GM21528 (cell line): ENCODE results near the gene PTPRT.

Source experiments
- ATAC-seq: cut with Tn5 transposase; IDR thresholded peaks from one replicate; pipeline ENCODE4 v1.9.1; 2021; ENCODE audit warnings: mild to moderate bottlenecking, moderate library complexity; ENCODE audit not compliant: unreplicated experiment, low FRiP score

The PTPRT gene

GRCh38 chr20:42441196-42441863 lies 748.4 kb downstream of the PTPRT start:
- ATAC-seq = no peak

DNA sequence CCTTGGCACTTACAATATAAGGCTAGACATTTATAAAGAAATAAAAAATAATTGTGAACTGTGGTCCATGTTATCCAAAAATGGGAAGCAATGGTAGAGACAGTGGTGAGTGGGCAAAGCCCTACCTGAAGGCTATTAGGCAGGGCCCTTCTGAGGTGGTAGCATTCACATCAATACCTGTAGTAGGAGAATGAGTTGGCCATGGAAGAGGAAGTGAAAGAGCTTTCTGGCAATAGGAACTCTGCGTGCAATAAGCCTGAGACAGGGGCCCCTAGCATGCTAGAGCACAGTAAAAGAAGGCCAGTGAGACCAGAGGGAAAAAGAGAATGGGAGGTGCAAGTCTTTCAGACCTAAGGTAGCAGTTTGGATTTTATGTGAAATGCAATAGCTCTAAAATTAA lies 754.5 kb downstream of the PTPRT start:
- peak; percentile 89 for ATAC-seq

DNA sequence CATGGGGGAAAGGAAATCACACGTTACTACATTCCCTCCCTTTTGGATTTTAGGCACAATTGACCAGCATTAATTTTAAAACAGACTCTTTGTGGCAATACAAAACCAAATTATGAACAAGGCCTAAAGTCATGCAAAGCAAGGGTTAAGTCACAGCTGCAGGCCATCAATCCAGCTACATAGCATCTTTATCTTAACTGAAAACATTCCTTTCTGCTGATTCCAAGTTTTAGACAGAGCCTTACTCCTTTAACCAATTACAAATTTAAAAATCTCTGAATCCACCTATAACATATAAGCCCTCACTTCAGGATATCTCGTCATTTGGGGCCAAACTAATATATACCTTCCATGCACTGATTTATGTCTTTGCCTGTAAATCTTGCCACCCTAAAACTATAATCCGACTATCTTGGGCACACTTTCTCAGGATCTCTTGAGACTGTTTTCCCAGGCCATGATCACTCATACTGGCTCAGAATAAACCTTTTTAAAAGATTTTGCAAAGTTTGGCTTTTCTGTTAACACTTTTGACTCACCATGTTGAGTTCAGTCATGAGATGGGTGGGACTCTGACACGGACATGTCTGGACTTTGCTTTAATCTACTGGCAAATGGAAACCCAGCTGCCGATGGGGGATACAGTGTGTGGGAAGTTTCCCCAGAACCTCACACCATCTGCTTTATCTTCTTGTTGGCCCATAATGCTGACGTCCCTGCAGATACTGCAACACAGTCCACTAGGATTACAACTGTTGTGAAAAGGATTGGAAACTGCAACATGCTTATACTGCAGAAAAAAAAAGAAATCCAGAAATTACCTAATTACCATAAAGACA lies 757.0 kb downstream of the PTPRT start:
- ATAC-seq = no peak

GRCh38 chr20:42430598-42430997 lies 759.1 kb downstream of the PTPRT start:
- ATAC-seq = no peak

DNA sequence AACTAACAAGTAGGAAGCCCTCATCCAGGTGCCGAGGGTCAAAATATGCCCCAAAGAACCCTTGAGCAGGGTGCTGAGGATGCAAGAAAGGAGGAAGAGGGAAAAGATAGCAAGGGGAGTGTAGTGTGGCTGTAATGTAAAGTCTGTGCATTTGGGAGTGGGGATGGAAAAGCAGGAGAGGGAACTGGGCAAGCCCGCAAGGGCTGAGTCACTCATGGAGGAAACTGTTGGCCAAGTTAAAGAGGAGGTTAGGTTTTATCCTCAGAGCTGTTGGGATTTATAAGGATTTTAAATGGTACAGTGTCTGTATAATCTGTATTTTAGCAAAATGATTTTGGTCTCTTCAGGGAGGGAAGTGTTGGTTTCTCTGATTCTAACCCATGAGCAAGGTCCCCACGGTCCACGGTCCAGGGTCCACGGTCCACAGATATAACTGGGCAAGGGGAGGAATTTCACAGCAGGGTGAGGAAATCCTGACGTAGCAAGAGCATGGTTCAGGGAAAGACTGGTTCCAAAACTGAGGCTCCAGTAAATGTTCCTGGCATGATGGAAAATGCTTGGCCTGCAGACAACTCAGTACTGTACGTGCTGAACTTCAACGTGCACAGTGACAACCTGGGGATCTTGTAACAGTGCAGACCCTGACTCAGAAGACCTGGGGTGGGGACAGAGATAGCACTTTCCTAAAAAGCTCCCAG lies 759.8 kb downstream of the PTPRT start:
- no peak for ATAC-seq

DNA sequence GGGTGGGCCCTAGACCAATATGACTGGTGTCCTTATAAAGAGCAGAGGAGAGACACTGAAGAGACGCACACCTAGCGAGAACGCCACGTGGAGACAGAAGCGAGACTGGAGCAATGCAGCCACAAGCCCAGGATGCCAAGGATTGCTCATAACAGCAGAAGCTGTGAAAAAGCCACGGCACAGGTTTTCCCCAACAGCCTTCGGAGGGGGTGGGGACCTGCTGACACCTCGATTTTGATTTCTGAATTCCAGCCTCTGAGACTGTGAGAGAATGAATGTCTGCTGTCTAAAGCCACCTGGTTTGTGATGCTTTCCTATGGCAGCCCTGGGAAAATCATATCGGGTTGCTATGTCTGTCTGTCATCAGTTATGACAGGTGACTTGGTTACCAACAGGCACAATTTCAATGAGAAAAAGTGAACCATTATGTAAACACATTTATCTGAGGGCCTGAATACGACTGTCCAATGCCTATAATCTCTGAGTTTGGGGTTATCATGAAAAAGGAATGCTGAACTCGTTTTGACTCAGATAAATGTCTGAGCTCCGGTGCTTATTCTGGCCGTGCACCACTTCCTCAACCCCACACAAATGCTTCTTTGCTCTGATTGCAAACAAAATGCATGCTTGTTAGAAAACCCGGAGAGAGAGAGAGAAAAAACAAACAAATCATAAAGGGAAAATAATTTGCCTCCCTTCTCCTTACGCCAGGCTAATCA lies 769.7 kb downstream of the PTPRT start:
- ATAC-seq = no peak

DNA sequence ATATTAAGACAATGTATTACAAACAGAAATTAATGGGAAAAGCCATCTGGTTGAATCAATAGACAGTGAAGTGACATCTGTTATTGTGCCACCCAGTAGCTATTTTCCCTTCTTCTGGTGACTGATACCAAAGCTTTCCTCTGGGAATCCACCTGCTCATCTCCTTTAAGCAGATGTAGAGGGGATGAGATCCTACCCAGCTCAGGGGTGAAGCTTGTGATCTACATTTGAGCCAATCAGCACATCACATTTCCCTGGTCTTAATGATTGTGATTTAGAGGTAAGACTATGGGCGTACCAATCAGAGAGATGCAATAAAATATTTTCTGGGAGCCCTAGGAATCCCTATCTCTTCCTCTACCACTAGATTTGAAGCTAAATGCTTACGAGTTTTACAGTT lies 782.9 kb downstream of the PTPRT start:
- ATAC-seq = no peak

GRCh38 chr20:42402455-42402854 lies 787.3 kb downstream of the PTPRT start:
- ATAC-seq = no peak

DNA sequence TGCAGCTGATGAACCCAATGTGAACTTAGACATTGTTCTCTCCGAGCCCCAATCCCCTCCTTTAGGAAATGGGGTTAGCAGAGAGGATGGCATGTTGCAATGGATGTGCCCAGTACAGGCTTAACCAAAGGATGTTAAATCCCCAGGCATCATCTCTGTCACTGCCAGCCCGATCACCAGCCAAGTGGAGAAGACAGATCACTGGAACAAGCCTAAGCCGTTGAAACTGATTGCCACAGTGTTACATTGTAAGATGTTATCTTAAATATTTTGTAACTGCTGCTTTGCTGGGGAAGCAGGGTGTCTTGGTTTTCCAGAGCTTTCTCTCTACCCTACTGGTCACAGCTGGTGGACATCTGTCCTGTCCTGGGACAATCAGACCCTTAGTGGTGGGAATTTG lies 788.1 kb downstream of the PTPRT start:
- ATAC-seq = no peak

DNA sequence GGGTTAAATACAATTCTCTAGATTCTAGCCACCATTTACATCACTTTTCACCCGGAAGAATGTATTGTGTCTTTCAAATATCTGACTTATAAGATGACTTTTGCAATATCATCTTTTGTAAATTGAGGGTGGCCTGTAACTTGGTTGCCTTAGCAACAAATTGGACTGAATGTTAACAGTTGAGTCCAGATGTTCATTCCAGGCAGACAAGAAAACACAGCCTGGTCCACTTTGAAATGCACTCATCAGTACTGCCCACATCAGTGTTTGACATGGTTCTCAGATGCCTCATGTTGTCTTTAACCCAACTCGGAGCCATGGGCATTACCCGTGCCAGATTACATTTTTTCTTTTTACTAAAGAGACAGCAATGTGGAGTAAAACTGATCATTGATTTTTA lies 789.9 kb downstream of the PTPRT start:
- no peak for ATAC-seq

- ATAC-seq = no peak
Observed at GRCh38 chr20:42392442-42392841, 797.3 kb downstream of the PTPRT start.

GRCh38 chr20:42391807-42392206 lies 797.9 kb downstream of the PTPRT start:
- ATAC-seq = no peak

DNA sequence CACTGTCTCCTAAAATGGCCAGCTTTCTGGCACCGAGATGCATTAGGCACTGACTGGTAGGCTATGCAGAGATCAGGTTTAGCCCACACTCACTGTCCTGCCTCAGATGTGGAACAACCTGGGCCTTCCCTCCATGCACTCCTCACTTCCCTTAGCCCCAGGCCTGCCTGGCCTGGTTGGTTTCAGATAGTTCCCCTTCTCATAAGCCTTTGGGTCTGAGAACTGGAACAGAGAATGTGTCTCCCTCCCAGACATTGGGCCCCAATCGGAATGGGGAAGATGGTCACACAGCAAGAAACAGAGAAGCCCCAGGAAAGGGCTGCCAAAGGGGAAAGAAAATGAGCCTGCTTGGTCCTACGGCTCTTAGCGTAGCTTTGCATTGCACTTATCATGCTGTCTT lies 809.4 kb downstream of the PTPRT start:
- ATAC-seq = no peak

DNA sequence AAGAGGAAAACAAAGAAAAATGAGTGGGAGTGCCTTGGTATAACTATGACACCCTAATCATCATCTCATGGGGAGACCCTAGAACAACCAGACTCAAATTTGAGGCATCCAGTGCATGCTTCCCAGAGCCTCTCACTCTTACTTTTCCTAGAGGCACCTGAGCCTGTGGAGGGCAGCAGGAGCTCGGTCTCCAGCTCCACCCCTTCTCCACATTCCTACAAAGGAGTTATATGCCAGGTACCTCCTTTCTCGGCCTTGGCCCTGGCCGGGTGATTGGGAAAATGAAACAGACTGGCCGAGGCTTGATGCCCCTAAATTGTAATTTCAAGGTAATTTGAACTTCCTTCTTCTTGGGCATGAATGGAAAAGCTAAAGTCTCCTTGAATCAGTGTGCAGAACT lies 810.3 kb downstream of the PTPRT start:
- no peak for ATAC-seq

DNA sequence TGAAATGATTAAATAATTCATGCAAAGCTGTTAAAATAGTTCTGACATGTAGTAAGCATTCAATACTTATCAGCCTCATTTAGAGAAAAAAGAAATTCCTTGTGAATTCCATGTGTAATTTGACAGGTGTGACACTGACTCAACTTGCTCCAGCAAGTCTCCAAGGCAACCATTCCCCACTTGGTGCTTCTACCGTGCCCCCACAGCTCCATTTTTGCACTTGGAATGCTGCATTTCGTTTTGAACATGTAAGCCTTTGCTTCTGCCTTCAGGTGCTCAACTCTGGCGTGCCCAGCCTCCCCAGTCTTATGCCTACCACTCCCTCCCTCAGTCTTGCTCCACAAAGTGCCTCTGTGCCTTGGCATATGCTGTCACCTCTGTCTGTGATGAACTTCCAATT lies 810.9 kb downstream of the PTPRT start:
- no peak for ATAC-seq

- ATAC-seq = no peak
Observed at GRCh38 chr20:42376131-42376530, 813.6 kb downstream of the PTPRT start.

DNA sequence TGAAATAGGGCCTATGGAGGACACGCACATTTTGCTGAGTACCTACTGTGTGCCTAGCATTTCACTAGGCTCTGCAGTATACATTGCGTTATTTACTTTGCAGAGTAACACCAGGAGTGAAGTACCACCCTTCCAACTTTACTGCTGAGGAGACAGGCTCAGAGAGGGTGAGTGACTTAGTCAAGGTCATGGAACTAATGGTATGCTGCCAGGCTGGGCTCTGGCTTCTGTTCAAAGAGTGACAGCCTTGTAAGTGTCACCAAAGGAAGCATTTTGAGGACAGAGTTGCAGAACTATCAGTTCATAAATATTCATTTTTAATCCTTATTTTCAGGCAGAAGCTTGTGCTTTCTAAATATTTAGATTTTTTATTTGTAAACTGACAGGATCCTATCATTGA lies 816.7 kb downstream of the PTPRT start:
- no peak for ATAC-seq

DNA sequence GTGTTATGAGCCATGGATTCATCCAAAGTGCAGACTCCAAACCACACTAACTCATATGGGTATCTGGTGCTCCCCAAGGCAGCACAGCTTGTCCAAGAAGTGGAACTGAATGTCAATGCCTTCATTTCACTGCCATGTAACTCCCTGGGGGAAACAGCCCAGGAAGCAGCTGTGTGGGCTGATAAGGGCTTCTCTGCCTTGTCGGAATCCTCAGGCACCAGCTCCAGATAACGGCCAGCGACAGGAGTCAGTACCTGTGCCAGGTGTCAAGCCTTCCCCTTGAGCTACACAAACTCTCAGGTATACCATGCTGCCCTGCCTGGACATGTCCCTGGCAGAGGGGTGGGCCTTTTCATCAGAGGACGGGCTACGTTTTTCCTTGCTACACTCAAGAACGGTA lies 819.6 kb downstream of the PTPRT start:
- ATAC-seq = no peak

- ATAC-seq = no peak
Observed at GRCh38 chr20:42368910-42369309, 820.8 kb downstream of the PTPRT start.

DNA sequence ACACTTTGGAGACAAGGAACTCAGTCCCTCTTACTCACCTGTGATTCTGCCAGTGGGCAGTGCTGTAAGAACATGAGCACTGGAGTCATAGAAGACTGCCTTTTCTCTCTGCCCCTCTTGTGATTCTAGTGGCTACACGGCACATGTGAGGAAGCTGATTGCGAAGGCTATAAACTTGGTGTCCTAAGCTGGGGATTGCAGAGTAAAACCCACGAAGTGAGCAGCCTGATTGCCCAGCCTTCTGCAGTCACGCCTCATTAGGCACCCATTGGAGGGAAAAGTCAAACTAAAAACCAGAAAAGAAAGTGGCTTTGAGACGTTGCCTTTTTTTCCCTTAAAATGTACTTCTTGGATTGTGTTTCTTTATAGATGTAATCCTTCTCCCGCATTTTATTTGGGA lies 823.1 kb downstream of the PTPRT start:
- no peak for ATAC-seq

DNA sequence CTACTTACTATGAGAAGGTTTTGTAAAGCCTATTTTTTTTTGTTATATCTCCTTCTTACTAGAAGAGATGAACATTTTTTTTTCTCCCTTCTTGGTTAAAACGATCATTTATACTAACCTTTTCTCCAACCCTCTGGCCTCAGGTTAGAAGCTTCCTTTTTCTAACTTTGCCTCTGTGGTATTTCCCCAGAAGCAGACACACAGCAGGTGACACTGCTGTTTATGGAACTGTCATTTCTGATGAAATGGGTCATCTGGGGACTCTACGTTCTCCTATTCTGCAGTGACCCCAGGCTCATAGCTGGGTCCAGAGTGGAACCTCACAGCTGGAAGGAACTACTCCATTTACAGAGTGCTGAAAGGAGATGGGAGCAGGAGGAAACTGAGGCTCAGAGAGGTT lies 825.3 kb downstream of the PTPRT start:
- no peak for ATAC-seq
